Hematopoietic multipotent progenitor cell treated with erythropoietin and hydrocortisone succinate and interleukin-3 and kit ligand, for 17 days (in vitro differentiated cells): ENCODE measurements around the gene GRK7.
A peak's percentile ranks its signal among the peaks of the same experiment; 100 is the strongest.
"Not testable (repeated sequence)": the region's sequence is repeated elsewhere in the genome, so short reads cannot be mapped to it uniquely, and the experiment has no call there.

Experiments
- DNase-seq: peaks from one replicate; pipeline ENCODE4 v3.0.0-alpha.2; 2015; ENCODE audit warnings: low spot score

GRK7 gene

GRCh38 chr3:141795741-141796080, 32.5 kb downstream of the GRK7 start:
- DNase-seq: no peak

- no peak for DNase-seq
Observed at GRCh38 chr3:141796081-141796888, 33.1 kb downstream of the GRK7 start.

GRCh38 chr3:141796889-141797781, 33.9 kb downstream of the GRK7 start:
- no peak for DNase-seq

- DNase-seq: no peak
Observed at GRCh38 chr3:141797819-141798447, 34.7 kb downstream of the GRK7 start.

GRCh38 chr3:141798448-141798845, 35.2 kb downstream of the GRK7 start:
- DNase-seq: no peak

GRCh38 chr3:141802316-141803077, 39.3 kb downstream of the GRK7 start:
- DNase-seq: no peak

GRCh38 chr3:141803538-141803937, 40.3 kb downstream of the GRK7 start:
- not testable (repeated sequence) for DNase-seq

- DNase-seq: no peak
Observed at GRCh38 chr3:141804447-141804777, 41.2 kb downstream of the GRK7 start.

GRCh38 chr3:141804778-141805639, 41.8 kb downstream of the GRK7 start:
- peak; percentile 11 for DNase-seq

GRCh38 chr3:141807277-141808033, 44.2 kb downstream of the GRK7 start:
- DNase-seq: no peak

- DNase-seq: no peak
Observed at GRCh38 chr3:141808586-141808985, 45.4 kb downstream of the GRK7 start.

GRCh38 chr3:141810161-141810560, 47.0 kb downstream of the GRK7 start:
- DNase-seq: no peak

- no peak for DNase-seq
Observed at GRCh38 chr3:141811348-141811747, 48.1 kb downstream of the GRK7 start.

- DNase-seq: no peak
Observed at GRCh38 chr3:141812084-141812483, 48.9 kb downstream of the GRK7 start.

- no peak for DNase-seq
Observed at GRCh38 chr3:141812586-141812985, 49.4 kb downstream of the GRK7 start.
